Esophagus muscularis mucosa (tissue), 3 donors: ENCODE results near the gene ADORA2B.

Experiments used
- POLR2A ChIP-seq: fragments of 450-650 bp; IDR thresholded peaks from one replicate; pipeline ENCODE4 v1.6.1; 2017; ENCODE audit warnings: antibody characterized with exemption, moderate library complexity, mild to moderate bottlenecking, low read depth
- POLR2AphosphoS5 ChIP-seq, 2 donors: sonication (generic); formaldehyde crosslinking; IDR thresholded peaks; one replicate each; pipeline ENCODE4 v1.6.1; 2017; ENCODE audit warnings: antibody characterized with exemption in 2 of 2
- TF ChIP-seq, protein P1 (sequence below), 3 experiments: fragments of 200-600 bp in 2 of 3; fragments of 450-650 bp in 1 of 3; sonication (generic) in 2 of 3; IDR thresholded peaks; one replicate each; pipeline ENCODE4 v1.5.1; 2017 to 2019; ENCODE audit warnings: antibody characterized with exemption in 3 of 3, mild to moderate bottlenecking in 2 of 3, moderate library complexity in 1 of 3

GRCh38 chr17:15981646-15982580, 37.0 kb downstream of the ADORA2B start:
- TF ChIP-seq POLR2AphosphoS5 (IDR thresholded peaks at IDR 0.05) (no peak), POLR2A (no peak)
- TF ChIP-seq, protein P1, sequence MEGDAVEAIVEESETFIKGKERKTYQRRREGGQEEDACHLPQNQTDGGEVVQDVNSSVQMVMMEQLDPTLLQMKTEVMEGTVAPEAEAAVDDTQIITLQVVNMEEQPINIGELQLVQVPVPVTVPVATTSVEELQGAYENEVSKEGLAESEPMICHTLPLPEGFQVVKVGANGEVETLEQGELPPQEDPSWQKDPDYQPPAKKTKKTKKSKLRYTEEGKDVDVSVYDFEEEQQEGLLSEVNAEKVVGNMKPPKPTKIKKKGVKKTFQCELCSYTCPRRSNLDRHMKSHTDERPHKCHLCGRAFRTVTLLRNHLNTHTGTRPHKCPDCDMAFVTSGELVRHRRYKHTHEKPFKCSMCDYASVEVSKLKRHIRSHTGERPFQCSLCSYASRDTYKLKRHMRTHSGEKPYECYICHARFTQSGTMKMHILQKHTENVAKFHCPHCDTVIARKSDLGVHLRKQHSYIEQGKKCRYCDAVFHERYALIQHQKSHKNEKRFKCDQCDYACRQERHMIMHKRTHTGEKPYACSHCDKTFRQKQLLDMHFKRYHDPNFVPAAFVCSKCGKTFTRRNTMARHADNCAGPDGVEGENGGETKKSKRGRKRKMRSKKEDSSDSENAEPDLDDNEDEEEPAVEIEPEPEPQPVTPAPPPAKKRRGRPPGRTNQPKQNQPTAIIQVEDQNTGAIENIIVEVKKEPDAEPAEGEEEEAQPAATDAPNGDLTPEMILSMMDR (IDR thresholded peaks at IDR 0.05), result no peak
